H1 (cell line): ENCODE measurements around the gene RAB11A. TPM values are rescaled to one million over a fixed set of nuclear protein-coding genes. Genes with fewer than 3 reads are reported as not detected.

Experiments
- CTCF ChIA-PET: fragments of 300-600 bp; sonication (Branson Sonifier 250); formaldehyde crosslinking; loops from one replicate; lab custom pipeline; 2021; ENCODE audit not compliant: partially characterized antibody; lab: Charles Lee
- POLR2A ChIA-PET: fragments of 300-600 bp; sonication (Branson Sonifier 250); formaldehyde crosslinking; loops from one replicate; lab custom pipeline; 2021; ENCODE audit warnings: inconsistent platforms; ENCODE audit not compliant: partially characterized antibody; lab: Charles Lee
- DNase-seq, 2 experiments: peaks; one replicate each; pipeline versions ENCODE4 v3.0.0 to v3.0.0-alpha.2; 2010 to 2022; ENCODE audit warnings: low spot score in 2 of 2, low read depth in 1 of 2, mixed read lengths in 1 of 2
- FAIRE-seq: peaks from 2 replicates; lab custom pipeline; 2011; peaks lifted over from hg19 to GRCh38; lab: Jason Lieb, UNC
- H2AFZ ChIP-seq: 2 replicates; pipeline ENCODE4 v1.8.1; 2012; ENCODE audit warnings: low read length, inconsistent platforms
- H2AK5ac ChIP-seq: 2 replicates; pipeline ENCODE4 v1.6.1; 2013; ENCODE audit warnings: low read depth, low read length
- H2BK120ac ChIP-seq: replicated peaks from 2 replicates; pipeline ENCODE3; 2013; ENCODE audit warnings: low read depth, low read length, inconsistent platforms
- H2BK12ac ChIP-seq: 2 replicates; pipeline ENCODE4 v1.6.1; 2013; ENCODE audit warnings: low read depth, low read length
- H2BK15ac ChIP-seq: 2 replicates; pipeline ENCODE4 v1.6.1; 2013; ENCODE audit warnings: low read length
- H2BK20ac ChIP-seq: 2 replicates; pipeline ENCODE4 v1.6.1; 2013; ENCODE audit warnings: low read length
- H2BK5ac ChIP-seq: 2 replicates; pipeline ENCODE4 v1.6.1; 2013; ENCODE audit warnings: low read depth, low read length
- H3K14ac ChIP-seq: 2 replicates; pipeline ENCODE4 v1.6.1; 2013; ENCODE audit warnings: inconsistent platforms; ENCODE audit not compliant: insufficient read length
- H3K18ac ChIP-seq: 2 replicates; pipeline ENCODE4 v1.6.1; 2013; ENCODE audit warnings: low read length; ENCODE audit errors: extremely low read depth
- H3K23ac ChIP-seq: 2 replicates; pipeline ENCODE4 v1.6.1; 2013; ENCODE audit warnings: inconsistent platforms; ENCODE audit not compliant: insufficient read length
- H3K23me2 ChIP-seq: 2 replicates; pipeline ENCODE4 v1.6.1; 2013; ENCODE audit warnings: low read depth, low read length
- H3K27ac ChIP-seq: 2 replicates; pipeline ENCODE4 v1.6.1; 2011; ENCODE audit warnings: low read depth, low read length, inconsistent platforms
- H3K27me3 ChIP-seq, 4 experiments: replicated peaks in 1 of 4; 1 replicate in 1 of 4; 2 replicates in 3 of 4; pipeline versions ENCODE4 v1.6.1 to v1.8.1; 2011 to 2013; ENCODE audit warnings: low read length in 3 of 4, mild to moderate bottlenecking in 3 of 4, inconsistent platforms in 2 of 4, mixed read lengths in 2 of 4, moderate library complexity in 1 of 4; ENCODE audit not compliant: control insufficient read depth in 3 of 4, insufficient read depth in 3 of 4; ENCODE audit errors: extremely low read depth in 1 of 4
- H3K36me3 ChIP-seq, 4 experiments: 2 replicates each; pipeline versions ENCODE4 v1.6.1 to v1.8.1; 2011 to 2013; ENCODE audit warnings: mild to moderate bottlenecking in 4 of 4, low read length in 3 of 4, moderate library complexity in 2 of 4, control low read depth in 1 of 4, inconsistent platforms in 1 of 4; ENCODE audit not compliant: insufficient read depth in 4 of 4, control insufficient read depth in 2 of 4
- H3K4ac ChIP-seq: replicated peaks from 2 replicates; pipeline ENCODE3; 2013; ENCODE audit warnings: low read length, low read depth, mixed read lengths, inconsistent platforms; ENCODE audit not compliant: insufficient read length
- H3K4me1 ChIP-seq, 4 experiments: replicated peaks in 1 of 4; 1 replicate in 1 of 4; 2 replicates in 3 of 4; pipeline versions ENCODE4 v1.6.1 to v1.8.1; 2011 to 2013; ENCODE audit warnings: low read length in 3 of 4, inconsistent platforms in 2 of 4, mixed read lengths in 1 of 4; ENCODE audit not compliant: insufficient read depth in 4 of 4, control insufficient read depth in 3 of 4
- H3K4me2 ChIP-seq, 2 experiments: 2 replicates each; pipeline versions ENCODE4 v1.6.1 to v1.8.1; 2011 to 2013; ENCODE audit warnings: low read depth in 2 of 2, low read length in 2 of 2, control low read depth in 1 of 2, inconsistent platforms in 1 of 2, mild to moderate bottlenecking in 1 of 2; ENCODE audit not compliant: insufficient read depth in 1 of 2
- H3K4me3 ChIP-seq, 4 experiments: fragments of 200-600, 300-600 bp in 1 of 4; sonication (generic), shearing (Covaris generic), sonication (Bioruptor Twin) in 1 of 4; 2 replicates each; pipeline versions ENCODE4 v1.5.1 to v1.8.1; 2011 to 2016; ENCODE audit warnings: low read length in 4 of 4, low read depth in 3 of 4, control low read depth in 2 of 4, inconsistent platforms in 2 of 4, mild to moderate bottlenecking in 2 of 4, mixed read lengths in 1 of 4, moderate library complexity in 1 of 4; ENCODE audit not compliant: insufficient read depth in 2 of 4; ENCODE audit errors: extremely low read depth in 1 of 4
- H3K56ac ChIP-seq: replicated peaks from 2 replicates; pipeline ENCODE3; 2013; ENCODE audit warnings: low read depth, mild to moderate bottlenecking, mixed read lengths, low read length, inconsistent platforms; ENCODE audit not compliant: insufficient read length
- H3K79me1 ChIP-seq: 2 replicates; pipeline ENCODE4 v1.6.1; 2013; ENCODE audit warnings: low read depth, low read length, control low read depth
- H3K79me2 ChIP-seq, 2 experiments: 2 replicates each; pipeline versions ENCODE4 v1.6.1 to v1.8.1; 2012 to 2013; ENCODE audit warnings: low read length in 2 of 2, mild to moderate bottlenecking in 2 of 2, inconsistent platforms in 1 of 2; ENCODE audit not compliant: insufficient read depth in 2 of 2, control insufficient read depth in 1 of 2
- H3K9ac ChIP-seq, 4 experiments: replicated peaks in 1 of 4; 1 replicate in 1 of 4; 2 replicates in 3 of 4; pipeline versions ENCODE4 v1.6.1 to v1.8.1; 2011 to 2013; ENCODE audit warnings: low read depth in 3 of 4, low read length in 3 of 4, control low read depth in 2 of 4, mild to moderate bottlenecking in 2 of 4, moderate library complexity in 2 of 4, inconsistent platforms in 1 of 4; ENCODE audit errors: extremely low read depth in 1 of 4
- H3K9me3 ChIP-seq, 2 experiments: 2 replicates each; pipeline versions ENCODE4 v1.6.1 to v1.8.1; 2012 to 2013; ENCODE audit warnings: mild to moderate bottlenecking in 2 of 2, moderate library complexity in 2 of 2, control low read depth in 1 of 2, inconsistent platforms in 1 of 2, low read depth in 1 of 2, low read length in 1 of 2, mixed read lengths in 1 of 2; ENCODE audit not compliant: insufficient read depth in 2 of 2
- H4K20me1 ChIP-seq, 2 experiments: replicated peaks in 1 of 2; 2 replicates each; pipeline versions ENCODE3 to v1.8.1; 2011 to 2013; ENCODE audit warnings: inconsistent platforms in 2 of 2, low read length in 2 of 2, mild to moderate bottlenecking in 1 of 2; ENCODE audit not compliant: insufficient read depth in 2 of 2, control insufficient read depth in 1 of 2
- H4K5ac ChIP-seq: 2 replicates; pipeline ENCODE4 v1.6.1; 2013; ENCODE audit warnings: low read length, low read depth, mixed read lengths, inconsistent platforms; ENCODE audit not compliant: insufficient read length
- H4K8ac ChIP-seq: 2 replicates; pipeline ENCODE4 v1.8.0; 2013; ENCODE audit warnings: mild to moderate bottlenecking, moderate library complexity, low read length, inconsistent platforms; ENCODE audit not compliant: insufficient read depth; ENCODE audit errors: extremely low read depth
- H4K91ac ChIP-seq: replicated peaks from 2 replicates; pipeline ENCODE3; 2013; ENCODE audit warnings: low read length, mixed read lengths, inconsistent platforms; ENCODE audit not compliant: insufficient read length
- CEBPB ChIP-seq: IDR thresholded peaks from 2 replicates; pipeline ENCODE4 v1.6.1; 2012; ENCODE audit warnings: low read depth, low read length
- CTCF ChIP-seq, 3 experiments: IDR thresholded peaks; 1 replicate in 2 of 3; 2 replicates in 1 of 3; pipeline versions ENCODE4 v1.5.1 to v1.6.1; 2011; ENCODE audit warnings: low read length in 3 of 3, mild to moderate bottlenecking in 3 of 3, inconsistent platforms in 2 of 3, low read depth in 1 of 3, moderate library complexity in 1 of 3; ENCODE audit not compliant: insufficient read depth in 1 of 3; ENCODE audit errors: control extremely low read depth in 1 of 3
- EGR1 ChIP-seq: IDR thresholded peaks from 2 replicates; pipeline ENCODE4 v1.6.1; 2011; ENCODE audit warnings: low read depth, low read length, borderline replicate concordance
- EZH2 ChIP-seq: fragments of 200-600 bp; sonication (generic); IDR thresholded peaks from 2 replicates; pipeline ENCODE4 v1.7.1; 2012; ENCODE audit warnings: low read depth, mild to moderate bottlenecking, moderate library complexity, low read length, inconsistent platforms; ENCODE audit not compliant: severe bottlenecking
- KDM1A ChIP-seq: fragments of 200-600, 300-600 bp; sonication (generic); IDR thresholded peaks from 2 replicates; pipeline ENCODE4 v1.7.1; 2016; ENCODE audit warnings: mild to moderate bottlenecking, low read length, borderline replicate concordance
- NANOG ChIP-seq: IDR thresholded peaks from 2 replicates; pipeline ENCODE4 v1.6.1; 2011; ENCODE audit warnings: low read length, low read depth, mild to moderate bottlenecking, inconsistent platforms; ENCODE audit not compliant: insufficient read depth, poor library complexity, severe bottlenecking
- POLR2A ChIP-seq, 2 experiments: IDR thresholded peaks; 1 replicate in 1 of 2; 2 replicates in 1 of 2; pipeline ENCODE4 v1.6.1; 2011; ENCODE audit warnings: low read depth in 2 of 2, low read length in 2 of 2, mild to moderate bottlenecking in 2 of 2; ENCODE audit errors: control extremely low read depth in 1 of 2
- POLR2AphosphoS5 ChIP-seq: IDR thresholded peaks from 2 replicates; pipeline ENCODE4 v1.6.1; 2011; ENCODE audit warnings: low read depth, low read length
- RFX5 ChIP-seq: IDR thresholded peaks from 2 replicates; pipeline ENCODE4 v1.6.1; 2011; ENCODE audit warnings: low read depth, low read length, improper control_type of control experiment, borderline replicate concordance
- WGBS, 2 experiments: shearing (Covaris generic) in 1 of 2; methylation state at CpG; one replicate each; pipeline versions ENCODE4 v1.1.6 to v1.1.7; 2013 to 2015; ENCODE audit warnings: low lambda C conversion rate in 2 of 2, mixed read lengths in 2 of 2, inconsistent platforms in 1 of 2, low coverage in 1 of 2, missing lambda C conversion rate in 1 of 2; ENCODE audit not compliant: insufficient replicate concordance in 2 of 2, insufficient coverage in 1 of 2, insufficient read length in 1 of 2; ENCODE audit errors: extremely low coverage in 1 of 2, missing lambda C conversion rate in 1 of 2; 5-methylcytosine and 5-hydroxymethylcytosine counted together
- polyA plus RNA-seq, 7 experiments: library from polyadenylated mRNA; depleted of rRNA in 3 of 7; stranded (reverse) in 5 of 7; unstranded in 2 of 7; fragments of >200 nt in 5 of 7; fragments of 200-250 nt in 2 of 7; gene quantifications; 1 replicate in 5 of 7; 2 replicates in 1 of 7; 4 replicates in 1 of 7; pipeline versions ENCODE4 v1.2.1 to v1.2.3, GENCODE V29; 2011 to 2013; ENCODE audit warnings: missing spikeins in 2 of 7, mixed read lengths in 2 of 7
- total RNA-seq: library from RNA; stranded (reverse); fragmentation: NEBNext Ultra II Directional; extraction: Animal tissue kit (Norgen Biotek cat#: 25700); gene quantifications from 2 replicates; pipeline ENCODE4 v1.2.1, GENCODE V29; 2021
- TF ChIP-seq, protein P1 (sequence below): IDR thresholded peaks from 2 replicates; pipeline ENCODE4 v1.6.1; 2012; ENCODE audit warnings: low read length, inconsistent platforms

RAB11A gene
- total and polyA plus RNA-seq, 2 of the 8 experiments (the other 6 are each of a cell fraction or from before 2014, with no cell fraction given) = 211 to 254 TPM

GRCh38 chr15:65835447-65835846, 33.8 kb upstream of the RAB11A start:
- Histone ChIP-seq H3K23me2 (no peaks in the 10 kb centered on the region; the same call in 1 of the 2 replicates), H3K79me2 (no peaks in the 10 kb centered on the region), H3K9me3 (no peaks in the 10 kb centered on the region), H2AFZ (no peak overlapping the region), H2BK120ac (no peak overlapping the region), H4K91ac (no peak overlapping the region), H4K8ac (no peak overlapping the region), H3K4me3 (no peak overlapping the region), H2AK5ac (no peak overlapping the region), H3K56ac (no peak overlapping the region), H4K5ac (no peak overlapping the region), H3K79me1 (no peaks in the 10 kb centered on the region), H2BK20ac (no peak overlapping the region), H2BK5ac (no peak overlapping the region), H3K27me3 (no peaks in the 10 kb centered on the region), H3K27ac (no peak overlapping the region), H3K23ac (no peak overlapping the region), H2BK12ac (no peak overlapping the region), H3K4ac (no peak overlapping the region), H3K4me1 (peaks cover 4 to 17% (median 7%) of the 10 kb centered on the region in 4 experiments; a peak in 6 of 7 replicates), H3K36me3 (no peaks in the 10 kb centered on the region), H4K20me1 (no peaks in the 10 kb centered on the region), H3K18ac (no peak overlapping the region), H2BK15ac (no peak overlapping the region), H3K14ac (no peak overlapping the region), H3K9ac (no peak overlapping the region), H3K4me2 (no peak overlapping the region)
- CTCF ChIA-PET = interaction anchor here (0.6 to 10.6 kb wide), 16 partner anchors 9 to 449 kb away, joined by 3 to 134 read pairs (median 4); no protein-coding TSS in a partner anchor
- DNase-seq (no peak), FAIRE-seq (no peak)
- 92% methylated on average over 4 of the region's 4 CpGs; no CpG with 5 or more reads in 1 of the 2 experiments for WGBS, 2 experiments
- POLR2A ChIA-PET = interaction anchor here (2.3 kb wide), 2 partner anchors 34 to 224 kb away, joined by 7 read pairs; partner anchors contain the start of genes INTS14 and RAB11A
- TF ChIP-seq NANOG (no peak), POLR2A (IDR thresholded peaks at IDR 0.05; ENCODE audit: control extremely low read depth in 1 of 2, low read depth in 2 of 2, low read length in 2 of 2) (no peak), POLR2AphosphoS5 (no peak), EZH2 (no peak), KDM1A (no peak), RFX5 (no peak), CEBPB (no peak), CTCF (IDR thresholded peaks at IDR 0.05; ENCODE audit: control extremely low read depth in 1 of 3, insufficient read depth in 1 of 3, low read depth in 1 of 3, low read length in 3 of 3) (no peak), EGR1 (no peak)
- TF ChIP-seq, protein P1, sequence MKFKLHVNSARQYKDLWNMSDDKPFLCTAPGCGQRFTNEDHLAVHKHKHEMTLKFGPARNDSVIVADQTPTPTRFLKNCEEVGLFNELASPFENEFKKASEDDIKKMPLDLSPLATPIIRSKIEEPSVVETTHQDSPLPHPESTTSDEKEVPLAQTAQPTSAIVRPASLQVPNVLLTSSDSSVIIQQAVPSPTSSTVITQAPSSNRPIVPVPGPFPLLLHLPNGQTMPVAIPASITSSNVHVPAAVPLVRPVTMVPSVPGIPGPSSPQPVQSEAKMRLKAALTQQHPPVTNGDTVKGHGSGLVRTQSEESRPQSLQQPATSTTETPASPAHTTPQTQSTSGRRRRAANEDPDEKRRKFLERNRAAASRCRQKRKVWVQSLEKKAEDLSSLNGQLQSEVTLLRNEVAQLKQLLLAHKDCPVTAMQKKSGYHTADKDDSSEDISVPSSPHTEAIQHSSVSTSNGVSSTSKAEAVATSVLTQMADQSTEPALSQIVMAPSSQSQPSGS = no peak
